Stomach (tissue), 9 donors: ENCODE results near the gene ELF2. TPM values are rescaled to one million over a fixed set of nuclear protein-coding genes. Genes with fewer than 3 reads are reported as not detected.

Source experiments
- DNase-seq, 2 donors: peaks; one replicate each; pipeline versions ENCODE4 v3.0.0 to v3.0.0-alpha.2; 2013 to 2019
- H3K27ac ChIP-seq, 5 donors: fragments of 200-600 bp in 4 of 5; sonication (generic) in 4 of 5; one replicate each; pipeline ENCODE4 v1.5.1; 2013 to 2019; ENCODE audit warnings: mild to moderate bottlenecking in 1 of 5, moderate library complexity in 1 of 5
- H3K27me3 ChIP-seq, 3 donors: fragments of 200-600 bp; sonication (generic); one replicate each; pipeline ENCODE4 v1.5.1; 2017 to 2019; ENCODE audit warnings: mixed run types in 1 of 3
- H3K36me3 ChIP-seq, 4 donors: fragments of 200-600 bp; sonication (generic); 1 replicate in 3 of 4; 2 replicates in 1 of 4; pipeline ENCODE4 v1.5.1; 2016 to 2019
- H3K4me1 ChIP-seq, 4 donors: fragments of 200-600 bp; sonication (generic); one replicate each; pipeline ENCODE4 v1.5.1; 2016 to 2019
- H3K4me3 ChIP-seq, 4 donors: fragments of 200-600 bp; sonication (generic) in 3 of 4; one replicate each; pipeline ENCODE4 v1.5.1; 2016 to 2019; ENCODE audit warnings: mild to moderate bottlenecking in 1 of 4
- H3K9me3 ChIP-seq, 4 donors: fragments of 200-600 bp; sonication (generic); one replicate each; pipeline ENCODE4 v1.5.1; 2016 to 2019
- EP300 ChIP-seq: sonication (generic); formaldehyde crosslinking; IDR thresholded peaks from one replicate; pipeline ENCODE4 v1.6.1; 2017; ENCODE audit warnings: antibody characterized with exemption
- POLR2A ChIP-seq, 4 donors: fragments of 450-650 bp; IDR thresholded peaks; one replicate each; pipeline ENCODE4 v1.6.1; 2016; ENCODE audit warnings: antibody characterized with exemption in 4 of 4, control low read depth in 2 of 4, mild to moderate bottlenecking in 1 of 4, moderate library complexity in 1 of 4
- POLR2AphosphoS5 ChIP-seq, 3 donors: sonication (generic); formaldehyde crosslinking; IDR thresholded peaks; one replicate each; pipeline ENCODE4 v1.6.1; 2016; ENCODE audit warnings: antibody characterized with exemption in 3 of 3
- WGBS, 5 donors: extraction: QIAGEN DNeasy Blood & Tissue Kit in 3 of 5; methylation state at CpG; one replicate each; pipeline versions ENCODE4 v1.1.5 to v1.1.7; 2013 to 2018; 5-methylcytosine and 5-hydroxymethylcytosine counted together
- intact Hi-C: fragments of 100-400 bp; cut with DNase I; formaldehyde crosslinking; loops from one replicate; pipeline ENCODE4 v1.15.1; 2023; ENCODE audit warnings: low total_unique reads
- polyA plus RNA-seq, 3 donors: library from polyadenylated mRNA; stranded (reverse); fragments of 200-250 nt; gene quantifications; one replicate each; pipeline ENCODE4 v1.2.3, GENCODE V29; 2013
- total RNA-seq, 5 donors: library from RNA; depleted of rRNA; stranded (reverse); fragments of >200 nt; gene quantifications; one replicate each; pipeline versions ENCODE4 v1.1.0 to v1.2.3, GENCODE V29; 2014 to 2016
- TF ChIP-seq, protein P1 (sequence below), 7 experiments: fragments of 450-650 bp in 4 of 7; fragments of 200-600 bp in 3 of 7; sonication (generic) in 3 of 7; IDR thresholded peaks; one replicate each; pipeline ENCODE4 v1.5.1; 2016 to 2019; ENCODE audit warnings: antibody characterized with exemption in 7 of 7, control low read depth in 2 of 7, mild to moderate bottlenecking in 1 of 7
- donor health status: healthy with polysubstance abuse.
- donor health status: Bipolar disorder and iron deficiency.
- donor health status: healthy.

The ELF2 gene
- total and polyA plus RNA-seq, 8 donors: 10.6 to 115 (median 36.5) TPM

DNA sequence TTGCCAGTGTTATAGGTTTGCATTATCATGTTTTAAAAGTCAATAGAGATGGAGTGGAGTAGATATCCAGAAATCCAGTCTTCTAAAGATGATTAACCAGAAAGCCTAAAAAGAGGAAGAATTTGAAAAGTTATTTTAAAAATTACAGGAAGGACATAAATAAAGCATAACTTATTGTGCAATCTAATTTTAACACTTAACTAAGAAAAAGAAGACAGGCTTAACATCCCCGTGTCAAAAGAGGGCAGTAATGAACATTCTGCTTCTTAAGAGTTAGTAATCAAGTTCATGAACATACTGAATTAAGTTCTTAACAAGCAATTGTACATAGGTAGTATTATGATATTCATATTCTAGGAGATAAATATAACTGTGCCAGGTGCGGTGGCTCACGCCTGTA lies 39.3 kb downstream of the ELF2 start:
- intact Hi-C loops: no loop called here
- no peaks in the 10 kb centered on the region for H3K27me3 ChIP-seq
- peaks cover 4 to 45% (median 37%) of the 10 kb centered on the region in 4 donors for H3K36me3 ChIP-seq
- no peak for DNase-seq
- WGBS, 5 donors: 89 to 97% (median 93%) methylated on average over 3 of the region's 3 CpGs
- H3K9me3 ChIP-seq: no peaks in the 10 kb centered on the region
- TF ChIP-seq EP300: no peak
- TF ChIP-seq, protein P1, sequence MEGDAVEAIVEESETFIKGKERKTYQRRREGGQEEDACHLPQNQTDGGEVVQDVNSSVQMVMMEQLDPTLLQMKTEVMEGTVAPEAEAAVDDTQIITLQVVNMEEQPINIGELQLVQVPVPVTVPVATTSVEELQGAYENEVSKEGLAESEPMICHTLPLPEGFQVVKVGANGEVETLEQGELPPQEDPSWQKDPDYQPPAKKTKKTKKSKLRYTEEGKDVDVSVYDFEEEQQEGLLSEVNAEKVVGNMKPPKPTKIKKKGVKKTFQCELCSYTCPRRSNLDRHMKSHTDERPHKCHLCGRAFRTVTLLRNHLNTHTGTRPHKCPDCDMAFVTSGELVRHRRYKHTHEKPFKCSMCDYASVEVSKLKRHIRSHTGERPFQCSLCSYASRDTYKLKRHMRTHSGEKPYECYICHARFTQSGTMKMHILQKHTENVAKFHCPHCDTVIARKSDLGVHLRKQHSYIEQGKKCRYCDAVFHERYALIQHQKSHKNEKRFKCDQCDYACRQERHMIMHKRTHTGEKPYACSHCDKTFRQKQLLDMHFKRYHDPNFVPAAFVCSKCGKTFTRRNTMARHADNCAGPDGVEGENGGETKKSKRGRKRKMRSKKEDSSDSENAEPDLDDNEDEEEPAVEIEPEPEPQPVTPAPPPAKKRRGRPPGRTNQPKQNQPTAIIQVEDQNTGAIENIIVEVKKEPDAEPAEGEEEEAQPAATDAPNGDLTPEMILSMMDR (IDR thresholded peaks at IDR 0.05): no peak
- TF ChIP-seq POLR2AphosphoS5 (IDR thresholded peaks at IDR 0.05): no peak
- no peak for TF ChIP-seq POLR2A (IDR thresholded peaks at IDR 0.05)
- no peak overlapping the region for H3K27ac ChIP-seq
- H3K4me1 ChIP-seq: peaks cover 0 to 20% (median 10%) of the 10 kb centered on the region in 4 donors
- H3K4me3 ChIP-seq: no peak overlapping the region

DNA sequence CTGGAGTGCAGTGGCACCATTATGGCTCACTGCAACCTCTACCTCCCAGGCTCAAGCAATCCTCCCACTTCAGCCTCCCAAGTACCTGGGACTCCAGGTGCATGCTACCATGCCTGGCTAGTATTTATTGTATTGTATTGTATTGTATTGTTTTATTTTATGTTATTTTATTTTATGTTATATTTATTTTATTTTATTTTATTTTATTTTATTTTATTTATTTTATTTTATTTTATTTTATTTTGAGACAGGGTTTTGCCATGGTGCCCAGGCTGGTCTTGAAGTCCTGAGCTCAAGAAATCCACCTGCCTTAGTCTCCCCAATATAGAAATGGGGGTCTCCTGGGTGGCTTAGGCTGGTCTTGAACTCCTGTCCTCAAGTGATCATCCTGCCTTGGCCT lies 42.6 kb downstream of the ELF2 start:
- no peak for DNase-seq
- Histone ChIP-seq H3K27me3 (no peaks in the 10 kb centered on the region), H3K27ac (no peak overlapping the region), H3K9me3 (no peaks in the 10 kb centered on the region), H3K4me1 (peaks cover 0 to 6% (median 2%) of the 10 kb centered on the region in 4 donors), H3K4me3 (no peak overlapping the region), H3K36me3 (peaks cover 4 to 45% (median 37%) of the 10 kb centered on the region in 4 donors)
- TF ChIP-seq, protein P1 (IDR thresholded peaks at IDR 0.05): no peak
- TF ChIP-seq EP300 (no peak), POLR2A (IDR thresholded peaks at IDR 0.05) (no peak), POLR2AphosphoS5 (IDR thresholded peaks at IDR 0.05) (no peak)
- intact Hi-C loops: no loop called here

DNA sequence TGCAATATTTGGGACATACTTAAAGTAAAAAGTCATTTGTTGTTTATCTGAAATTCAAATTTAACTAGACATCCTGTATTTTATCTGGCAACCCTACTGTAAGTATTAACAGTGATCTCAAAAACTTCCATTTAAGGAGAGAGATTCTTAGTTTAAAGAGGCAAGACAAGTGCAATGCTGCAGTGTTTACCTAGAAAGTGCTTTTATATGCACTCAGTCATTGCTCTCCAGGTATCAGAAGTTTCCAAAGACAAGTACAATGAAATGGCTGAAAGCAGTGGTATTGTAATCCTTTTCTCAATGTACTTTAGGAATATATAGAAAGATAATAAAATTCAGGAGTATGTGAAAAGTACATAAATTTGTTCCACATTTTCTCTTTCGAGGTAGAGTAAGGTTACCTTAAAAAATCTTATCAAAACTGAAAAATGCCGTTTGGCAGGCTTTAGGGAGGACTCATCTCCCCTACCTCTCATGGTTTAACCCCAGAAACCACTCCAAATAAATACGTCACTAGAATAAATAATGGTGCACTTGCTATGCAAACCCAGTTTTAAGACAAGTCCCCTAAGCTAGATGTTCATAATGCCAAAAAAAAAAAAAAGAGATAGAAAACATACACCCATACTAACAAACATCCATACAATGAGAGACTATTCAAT lies 45.7 kb downstream of the ELF2 start:
- TF ChIP-seq, protein P1 (IDR thresholded peaks at IDR 0.05): no peak
- no peak for TF ChIP-seq POLR2A (IDR thresholded peaks at IDR 0.05)
- TF ChIP-seq POLR2AphosphoS5 (IDR thresholded peaks at IDR 0.05): no peak
- no peak for TF ChIP-seq EP300
- intact Hi-C loops: no loop called here
- Histone ChIP-seq H3K9me3 (no peaks in the 10 kb centered on the region), H3K36me3 (peaks cover 4 to 31% (median 19%) of the 10 kb centered on the region in 4 donors), H3K27ac (no peak overlapping the region), H3K27me3 (no peaks in the 10 kb centered on the region), H3K4me3 (no peak overlapping the region), H3K4me1 (peaks cover 0 to 6% (median 2%) of the 10 kb centered on the region in 4 donors)
- no peak for DNase-seq
- WGBS, 5 donors: 34 to 63% (median 51%) methylated on average over 3 of the region's 3 CpGs

DNA sequence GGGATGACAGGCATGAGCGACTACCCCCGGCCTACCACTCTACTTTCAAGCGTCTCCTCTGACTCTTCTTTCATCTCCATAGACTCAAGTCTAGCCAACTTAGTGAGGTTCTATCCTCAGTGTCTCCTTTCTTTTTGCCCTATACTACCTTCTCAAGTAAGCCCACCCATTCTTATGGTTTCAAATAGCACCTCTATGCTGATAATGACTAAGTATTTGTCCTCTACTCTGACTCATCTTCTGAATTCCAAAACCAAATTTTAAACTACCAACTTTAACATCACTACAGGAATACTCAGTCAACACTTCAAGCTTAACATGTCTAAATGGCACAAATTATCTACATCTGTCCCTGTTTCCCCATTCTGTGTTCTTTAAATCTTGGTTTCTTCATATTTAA lies 47.8 kb downstream of the ELF2 start:
- TF ChIP-seq POLR2AphosphoS5 (IDR thresholded peaks at IDR 0.05) (no peak), EP300 (no peak), POLR2A (IDR thresholded peaks at IDR 0.05) (no peak)
- TF ChIP-seq, protein P1 (IDR thresholded peaks at IDR 0.05): no peak
- H3K36me3 ChIP-seq: peaks cover 0 to 27% (median 10%) of the 10 kb centered on the region in 4 donors
- H3K27ac ChIP-seq: no peak overlapping the region
- 81 to 97% (median 85%) methylated on average over 3 of the region's 3 CpGs for WGBS, 5 donors
- H3K9me3 ChIP-seq: no peaks in the 10 kb centered on the region
- DNase-seq: no peak
- peaks cover 0 to 6% (median 2%) of the 10 kb centered on the region in 4 donors for H3K4me1 ChIP-seq
- H3K27me3 ChIP-seq: no peaks in the 10 kb centered on the region
- H3K4me3 ChIP-seq: no peak overlapping the region
- intact Hi-C loops: no loop called here
